ENCODE data around the gene DLGAP1. TPM values are rescaled to one million over a fixed set of nuclear protein-coding genes. Genes with fewer than 3 reads are reported as not detected.

The DLGAP1 gene
- total and polyA plus RNA-seq, 2 of the 13 experiments (the other 11 are each of a cell fraction or from before 2014, with no cell fraction given): 0.01 TPM; not detected in 1

GRCh38 chr18:3450012-3450798, 1004.9 kb downstream of the DLGAP1 start, which contains the start of gene TGIF1 (continued):
- TF ChIP-seq ZNF431 (CRISPR knock-in tag; IDR thresholded peaks at IDR 0.05; ENCODE audit: borderline replicate concordance, low read depth): 0 out of 2 replicates have a peak, but pooled peaks have one; percentile 39
- TF ChIP-seq ZNF232 (CRISPR knock-in tag; IDR thresholded peaks at IDR 0.05; ENCODE audit: borderline replicate concordance): 0 out of 2 replicates have a peak, but pooled peaks have one; percentile 76
- TF ChIP-seq RFX1 (IDR thresholded peaks at IDR 0.05): no peak
- no peak for TF ChIP-seq CHCHD3 (CRISPR knock-in tag; IDR thresholded peaks at IDR 0.05)
- TF ChIP-seq PRMT3 (CRISPR knock-in tag; IDR thresholded peaks at IDR 0.05; ENCODE audit: borderline replicate concordance, low read depth): no peak
- 0 out of 2 replicates have a peak, but pooled peaks have one; percentile 70 for TF ChIP-seq NFATC3 (CRISPR knock-in tag; IDR thresholded peaks at IDR 0.05)
- TF ChIP-seq, protein P1, sequence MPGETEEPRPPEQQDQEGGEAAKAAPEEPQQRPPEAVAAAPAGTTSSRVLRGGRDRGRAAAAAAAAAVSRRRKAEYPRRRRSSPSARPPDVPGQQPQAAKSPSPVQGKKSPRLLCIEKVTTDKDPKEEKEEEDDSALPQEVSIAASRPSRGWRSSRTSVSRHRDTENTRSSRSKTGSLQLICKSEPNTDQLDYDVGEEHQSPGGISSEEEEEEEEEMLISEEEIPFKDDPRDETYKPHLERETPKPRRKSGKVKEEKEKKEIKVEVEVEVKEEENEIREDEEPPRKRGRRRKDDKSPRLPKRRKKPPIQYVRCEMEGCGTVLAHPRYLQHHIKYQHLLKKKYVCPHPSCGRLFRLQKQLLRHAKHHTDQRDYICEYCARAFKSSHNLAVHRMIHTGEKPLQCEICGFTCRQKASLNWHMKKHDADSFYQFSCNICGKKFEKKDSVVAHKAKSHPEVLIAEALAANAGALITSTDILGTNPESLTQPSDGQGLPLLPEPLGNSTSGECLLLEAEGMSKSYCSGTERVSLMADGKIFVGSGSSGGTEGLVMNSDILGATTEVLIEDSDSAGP (CRISPR knock-in tag; IDR thresholded peaks at IDR 0.05; ENCODE audit: borderline replicate concordance): peak; percentile 51; the same call in 1 of the 2 replicates
- TF ChIP-seq IRF9 (CRISPR knock-in tag; IDR thresholded peaks at IDR 0.05; ENCODE audit: borderline replicate concordance): peak; percentile 55; the same call in 1 of the 2 replicates
- TF ChIP-seq ZNF598 (CRISPR knock-in tag; IDR thresholded peaks at IDR 0.05; ENCODE audit: borderline replicate concordance): no peak
- TF ChIP-seq PCBP1 (IDR thresholded peaks at IDR 0.05; ENCODE audit: borderline replicate concordance, low read depth, low read length): peak; percentile 86; the same call in 1 of the 2 replicates
- peak; percentile 4 to 60; a peak in 2 of 4 replicates for TF ChIP-seq HMGXB4 (CRISPR knock-in tag; IDR thresholded peaks at IDR 0.05; ENCODE audit: borderline replicate concordance in 1 of 2, low read depth in 1 of 2)
- 0 out of 2 replicates have a peak, but pooled peaks have one; percentile 24 for TF ChIP-seq HOXA3 (CRISPR knock-in tag; IDR thresholded peaks at IDR 0.05)
- no peak for TF ChIP-seq ZNF83 (CRISPR knock-in tag; IDR thresholded peaks at IDR 0.05; ENCODE audit: borderline replicate concordance)
- TF ChIP-seq ZNF251 (CRISPR knock-in tag; IDR thresholded peaks at IDR 0.05): 0 out of 2 replicates have a peak, but pooled peaks have one; percentile 46
- TF ChIP-seq, protein P2, sequence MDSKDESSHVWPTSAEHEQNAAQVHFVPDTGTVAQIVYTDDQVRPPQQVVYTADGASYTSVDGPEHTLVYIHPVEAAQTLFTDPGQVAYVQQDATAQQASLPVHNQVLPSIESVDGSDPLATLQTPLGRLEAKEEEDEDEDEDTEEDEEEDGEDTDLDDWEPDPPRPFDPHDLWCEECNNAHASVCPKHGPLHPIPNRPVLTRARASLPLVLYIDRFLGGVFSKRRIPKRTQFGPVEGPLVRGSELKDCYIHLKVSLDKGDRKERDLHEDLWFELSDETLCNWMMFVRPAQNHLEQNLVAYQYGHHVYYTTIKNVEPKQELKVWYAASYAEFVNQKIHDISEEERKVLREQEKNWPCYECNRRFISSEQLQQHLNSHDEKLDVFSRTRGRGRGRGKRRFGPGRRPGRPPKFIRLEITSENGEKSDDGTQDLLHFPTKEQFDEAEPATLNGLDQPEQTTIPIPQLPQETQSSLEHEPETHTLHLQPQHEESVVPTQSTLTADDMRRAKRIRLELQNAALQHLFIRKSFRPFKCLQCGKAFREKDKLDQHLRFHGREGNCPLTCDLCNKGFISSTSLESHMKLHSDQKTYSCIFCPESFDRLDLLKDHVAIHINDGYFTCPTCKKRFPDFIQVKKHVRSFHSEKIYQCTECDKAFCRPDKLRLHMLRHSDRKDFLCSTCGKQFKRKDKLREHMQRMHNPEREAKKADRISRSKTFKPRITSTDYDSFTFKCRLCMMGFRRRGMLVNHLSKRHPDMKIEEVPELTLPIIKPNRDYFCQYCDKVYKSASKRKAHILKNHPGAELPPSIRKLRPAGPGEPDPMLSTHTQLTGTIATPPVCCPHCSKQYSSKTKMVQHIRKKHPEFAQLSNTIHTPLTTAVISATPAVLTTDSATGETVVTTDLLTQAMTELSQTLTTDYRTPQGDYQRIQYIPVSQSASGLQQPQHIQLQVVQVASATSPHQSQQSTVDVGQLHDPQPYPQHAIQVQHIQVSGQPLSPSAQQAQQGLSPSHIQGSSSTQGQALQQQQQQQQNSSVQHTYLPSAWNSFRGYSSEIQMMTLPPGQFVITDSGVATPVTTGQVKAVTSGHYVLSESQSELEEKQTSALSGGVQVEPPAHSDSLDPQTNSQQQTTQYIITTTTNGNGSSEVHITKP (CRISPR knock-in tag; IDR thresholded peaks at IDR 0.05; ENCODE audit: low read depth): no peak

All from HepG2 (cell line).